Stimulated activated naive CD4-positive, alpha-beta T cell treated with Interleukin-2 at 50 U/mL for 16 hours (primary cell): ENCODE measurements around the gene MOB3A.
A peak's percentile ranks its signal among the peaks of the same experiment; 100 is the strongest.
"Not testable (repeated sequence)": the region's sequence is repeated elsewhere in the genome, so short reads cannot be mapped to it uniquely, and the experiment has no call there.

Experiments
- DNase-seq: peaks from one replicate; lab custom pipeline; 2025; lab: John Stamatoyannopoulos, UW

MOB3A gene

DNA sequence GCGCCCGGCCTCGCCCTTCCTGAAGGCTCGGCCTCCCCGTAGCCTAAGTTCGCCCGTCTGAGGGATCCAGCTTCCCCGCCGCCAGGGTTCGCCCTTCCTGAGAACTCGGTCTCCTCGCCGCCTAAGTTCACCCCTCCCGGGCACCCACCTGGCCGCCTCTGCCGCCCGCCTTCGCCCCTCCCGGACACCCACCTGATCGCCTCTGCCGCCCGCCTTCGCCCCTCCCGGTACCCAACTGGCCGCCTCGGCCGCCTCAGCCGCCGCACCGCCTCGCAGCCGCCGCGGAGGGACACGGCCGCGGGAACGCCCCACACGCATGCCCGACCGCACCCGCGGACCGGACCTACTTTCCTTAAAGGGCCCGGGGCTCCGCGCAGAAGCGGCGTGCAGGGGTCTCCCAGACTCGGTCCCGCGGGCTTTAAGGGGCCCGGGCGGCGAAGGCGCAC lies at the start of gene MOB3A:
Gene MOB3A, minus strand, starts transcription at position 293 of the 446 bp plus-strand sequence. CDS start 17,766 bp downstream, outside the sequence.
- peak; percentile 89 for DNase-seq

DNA sequence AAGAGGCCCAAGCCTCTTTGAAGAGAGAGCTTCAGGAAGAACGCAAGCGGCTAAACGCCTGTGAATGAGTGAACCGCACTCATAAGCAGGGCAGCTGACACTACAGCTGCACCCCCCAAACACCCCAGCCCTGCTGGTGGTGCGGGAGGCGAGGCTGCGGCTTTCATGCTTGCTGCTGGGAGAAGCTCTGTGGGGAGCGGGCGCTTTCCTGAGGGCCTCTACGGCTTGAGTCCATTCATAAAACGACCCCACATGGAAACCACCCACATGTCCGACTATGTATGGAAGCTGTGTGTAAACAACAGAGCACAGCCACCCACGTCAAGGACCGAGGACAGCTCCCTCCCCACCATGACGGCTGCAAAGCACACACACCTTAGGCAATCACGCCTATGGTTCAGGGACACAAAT lies 49.7 kb upstream of the MOB3A start:
- DNase-seq = no peak

- DNase-seq = no peak
Observed at GRCh38 chr19:2144190-2144589, 48.1 kb upstream of the MOB3A start.

GRCh38 chr19:2142173-2142829 lies 46.2 kb upstream of the MOB3A start:
- DNase-seq = no peak

GRCh38 chr19:2140138-2140569 lies 44.0 kb upstream of the MOB3A start:
- DNase-seq = no peak

- DNase-seq = no peak
Observed at GRCh38 chr19:2139385-2140137, 43.4 kb upstream of the MOB3A start.

DNA sequence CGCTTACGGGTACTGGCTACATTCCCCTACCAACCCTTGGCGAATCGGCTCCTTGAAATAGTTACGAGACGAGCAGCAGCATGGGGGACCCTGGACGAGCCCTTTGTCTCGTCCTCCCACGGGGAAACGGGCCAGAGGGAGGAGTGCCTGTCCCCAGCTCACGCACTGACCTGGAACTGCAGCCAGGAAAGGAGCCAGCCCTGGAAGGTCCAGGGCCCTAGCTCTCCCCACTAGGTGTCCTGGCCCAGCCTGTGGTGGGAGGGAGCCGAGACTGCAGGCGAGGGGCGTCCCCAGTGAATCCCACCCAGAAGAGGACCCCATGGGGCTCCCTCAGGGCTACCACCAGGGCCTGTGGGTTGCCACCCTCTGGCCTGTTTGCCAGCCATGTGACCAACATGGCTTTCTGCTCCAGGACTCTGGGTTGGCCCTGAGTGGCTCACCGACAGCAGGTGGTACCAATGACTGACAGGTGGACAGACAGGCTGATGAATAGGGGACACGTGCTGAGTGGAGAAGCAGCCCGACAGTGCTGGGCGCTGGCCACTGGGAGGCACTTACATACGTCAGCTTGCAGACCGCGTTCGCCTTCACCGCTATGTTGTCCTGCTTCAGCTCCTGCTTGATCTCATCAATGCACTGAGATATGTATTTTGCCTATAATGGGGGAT lies 42.1 kb upstream of the MOB3A start:
- DNase-seq = no peak

- DNase-seq = no peak
Observed at GRCh38 chr19:2136796-2137195, 40.7 kb upstream of the MOB3A start.

GRCh38 chr19:2135474-2136402 lies 39.6 kb upstream of the MOB3A start:
- no peak for DNase-seq

- DNase-seq = no peak
Observed at GRCh38 chr19:2132731-2133490, 36.8 kb upstream of the MOB3A start.

- no peak for DNase-seq
Observed at GRCh38 chr19:2132191-2132590, 36.1 kb upstream of the MOB3A start.

GRCh38 chr19:2131012-2131975 lies 35.2 kb upstream of the MOB3A start:
- not testable (repeated sequence) for DNase-seq

- no peak for DNase-seq
Observed at GRCh38 chr19:2129892-2130770, 34.0 kb upstream of the MOB3A start.

- DNase-seq = no peak
Observed at GRCh38 chr19:2129486-2129885, 33.4 kb upstream of the MOB3A start.

DNA sequence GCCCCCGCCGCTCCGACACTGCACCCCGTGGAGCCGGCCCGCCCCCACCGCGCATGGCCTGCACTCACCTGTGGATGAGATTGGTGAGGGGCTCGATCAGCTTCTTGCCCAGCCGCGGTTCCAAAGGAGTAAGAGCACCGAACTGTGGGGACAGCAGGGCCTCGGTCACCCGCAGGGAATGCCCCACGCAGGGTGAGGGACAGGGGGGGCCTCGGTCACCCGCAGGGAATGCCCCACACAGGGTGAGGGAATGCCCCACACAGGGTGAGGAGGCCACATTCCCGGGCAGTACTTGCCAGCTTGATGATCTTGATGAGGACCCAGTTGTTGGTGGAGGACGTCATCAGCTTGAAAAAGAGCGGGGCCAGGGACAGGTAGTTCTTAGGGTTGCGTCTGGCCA lies 32.9 kb upstream of the MOB3A start:
- no peak for DNase-seq

GRCh38 chr19:2128252-2128651 lies 32.1 kb upstream of the MOB3A start:
- DNase-seq = not testable (repeated sequence)

GRCh38 chr19:2127758-2128157 lies 31.6 kb upstream of the MOB3A start:
- DNase-seq = no peak

DNA sequence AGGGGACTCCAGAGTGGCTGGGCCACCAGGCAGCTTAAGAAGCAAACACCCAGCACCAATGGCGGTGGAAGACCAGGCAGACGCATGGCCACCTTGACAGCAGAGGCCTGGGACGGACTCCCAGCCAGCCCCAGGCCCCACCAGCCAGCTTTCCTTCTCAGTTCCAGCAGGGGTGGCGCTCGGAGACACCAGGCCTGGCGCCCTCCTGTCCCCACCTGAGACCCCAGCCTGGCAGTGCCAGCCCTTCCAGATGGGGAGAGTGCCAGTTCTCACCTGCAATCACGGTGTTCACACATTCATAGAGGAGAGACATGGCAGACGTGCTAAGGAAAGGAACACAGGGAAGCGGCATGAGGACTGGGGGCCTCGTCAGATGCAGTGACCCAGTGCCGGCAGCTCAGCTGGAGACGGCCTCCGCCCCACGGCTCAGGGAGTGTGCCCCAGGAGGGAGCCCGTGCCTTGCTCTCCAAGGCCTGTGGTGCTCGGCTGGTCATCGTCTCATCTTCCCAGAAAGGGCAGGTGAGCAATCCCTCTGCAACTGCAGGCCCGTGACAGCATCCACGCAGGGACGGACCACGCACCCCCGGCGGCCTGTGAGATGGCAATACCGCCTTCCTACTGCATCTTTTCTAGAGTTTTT lies 30.9 kb upstream of the MOB3A start:
- DNase-seq = no peak
